Activated T-helper 1 cell treated with anti-CD3 and anti-CD28 coated beads, Interleukin-12 subunit alpha, Interleukin-12 subunit beta, Interleukin-2, Interleukin-4 antibody, amounts not matched to agents 30 ng/mL and 10 ng/mL and 1 ng/mL, durations not matched to agents 14 hours and 24 hours and 36 hours (primary cell): Measurements from ENCODE around the gene LHFPL2. TPM values are rescaled to one million over a fixed set of nuclear protein-coding genes. Genes with fewer than 3 reads are reported as not detected.

Source experiments
- DNase-seq: peaks from one replicate; pipeline ENCODE4 v3.0.0; 2021; ENCODE audit warnings: low spot score
- H3K27ac Mint-ChIP-seq: one replicate; pipeline ENCODE4 v1.8.0; 2021; ENCODE audit warnings: mild to moderate bottlenecking, mixed read lengths
- H3K27me3 Mint-ChIP-seq: one replicate; pipeline ENCODE4 v1.8.0; 2022; ENCODE audit warnings: mild to moderate bottlenecking, moderate library complexity, mixed read lengths; ENCODE audit not compliant: insufficient read depth
- H3K36me3 Mint-ChIP-seq: one replicate; pipeline ENCODE4 v1.8.0; 2021; ENCODE audit warnings: low read depth, mixed read lengths
- H3K4me1 Mint-ChIP-seq: one replicate; pipeline ENCODE4 v1.8.0; 2021; ENCODE audit warnings: low read depth, mixed read lengths
- H3K4me3 Mint-ChIP-seq: one replicate; pipeline ENCODE4 v1.8.0; 2021; ENCODE audit warnings: mild to moderate bottlenecking, moderate library complexity, mixed read lengths
- H3K9me3 Mint-ChIP-seq: one replicate; pipeline ENCODE4 v1.8.0; 2021; ENCODE audit warnings: mixed read lengths
- intact Hi-C: fragments of 100-400 bp; cut with micrococcal nuclease; formaldehyde crosslinking; loops from one replicate; pipeline ENCODE4 v1.15.1; 2024
- total RNA-seq: library from RNA; stranded (reverse); gene quantifications from 2 replicates; pipeline ENCODE4 v1.2.3, GENCODE V29; 2022

LHFPL2 gene
- total RNA-seq, 1 donor from 2014 or later = 0.08 TPM

- no peak for DNase-seq
Observed at GRCh38 chr5:78603636-78604175, 44.9 kb downstream of the LHFPL2 start.

GRCh38 chr5:78602400-78602799, 46.2 kb downstream of the LHFPL2 start:
- no peaks in the 10 kb centered on the region for H3K36me3 Mint-ChIP-seq
- no peaks in the 10 kb centered on the region for H3K4me1 Mint-ChIP-seq
- no peak overlapping the region for H3K27ac Mint-ChIP-seq
- H3K4me3 Mint-ChIP-seq = no peak overlapping the region
- no peaks in the 10 kb centered on the region for H3K9me3 Mint-ChIP-seq
- intact Hi-C loops = no loop called here
- H3K27me3 Mint-ChIP-seq = no peaks in the 10 kb centered on the region
- no peak for DNase-seq

More at GRCh38 chr5:78603636-78604175, 44.9 kb downstream of the LHFPL2 start:
- no peak overlapping the region for H3K4me3 Mint-ChIP-seq
- H3K27ac Mint-ChIP-seq = no peak overlapping the region
- H3K36me3 Mint-ChIP-seq = no peaks in the 10 kb centered on the region
- H3K9me3 Mint-ChIP-seq = no peaks in the 10 kb centered on the region
- peaks cover 2% of the 10 kb centered on the region for H3K27me3 Mint-ChIP-seq
- intact Hi-C loops = no loop called here
- H3K4me1 Mint-ChIP-seq = no peaks in the 10 kb centered on the region

- H3K4me1 Mint-ChIP-seq = no peaks in the 10 kb centered on the region
- no peak for DNase-seq
- H3K9me3 Mint-ChIP-seq = no peaks in the 10 kb centered on the region
- intact Hi-C loops = no loop called here
- no peak overlapping the region for H3K27ac Mint-ChIP-seq
- H3K27me3 Mint-ChIP-seq = no peaks in the 10 kb centered on the region
- no peaks in the 10 kb centered on the region for H3K36me3 Mint-ChIP-seq
- no peak overlapping the region for H3K4me3 Mint-ChIP-seq
Observed at GRCh38 chr5:78601559-78602314, 46.8 kb downstream of the LHFPL2 start.

GRCh38 chr5:78600687-78601414, 47.7 kb downstream of the LHFPL2 start:
- Mint-ChIP-seq H3K36me3 (no peaks in the 10 kb centered on the region), H3K4me3 (no peak overlapping the region), H3K4me1 (no peaks in the 10 kb centered on the region), H3K9me3 (no peaks in the 10 kb centered on the region), H3K27me3 (no peaks in the 10 kb centered on the region), H3K27ac (no peak overlapping the region)
- no peak for DNase-seq
- intact Hi-C loops = no loop called here

GRCh38 chr5:78598973-78599372, 49.6 kb downstream of the LHFPL2 start:
- Mint-ChIP-seq H3K36me3 (no peaks in the 10 kb centered on the region), H3K4me3 (no peak overlapping the region), H3K27ac (no peak overlapping the region), H3K27me3 (no peaks in the 10 kb centered on the region), H3K9me3 (no peaks in the 10 kb centered on the region), H3K4me1 (no peaks in the 10 kb centered on the region)
- DNase-seq = no peak
- intact Hi-C loops = no loop called here

GRCh38 chr5:78597974-78598371, 50.6 kb downstream of the LHFPL2 start:
- no peaks in the 10 kb centered on the region for H3K27me3 Mint-ChIP-seq
- no peaks in the 10 kb centered on the region for H3K4me1 Mint-ChIP-seq
- H3K27ac Mint-ChIP-seq = no peak overlapping the region
- no peak for DNase-seq
- intact Hi-C loops = no loop called here
- no peak overlapping the region for H3K4me3 Mint-ChIP-seq
- H3K36me3 Mint-ChIP-seq = no peaks in the 10 kb centered on the region
- H3K9me3 Mint-ChIP-seq = no peaks in the 10 kb centered on the region

GRCh38 chr5:78597068-78597973, 51.3 kb downstream of the LHFPL2 start:
- Mint-ChIP-seq H3K27me3 (no peaks in the 10 kb centered on the region), H3K9me3 (no peaks in the 10 kb centered on the region), H3K27ac (no peak overlapping the region), H3K36me3 (no peaks in the 10 kb centered on the region), H3K4me3 (no peak overlapping the region), H3K4me1 (no peaks in the 10 kb centered on the region)
- intact Hi-C loops = no loop called here
- no peak for DNase-seq

GRCh38 chr5:78595458-78595921, 53.1 kb downstream of the LHFPL2 start:
- no peaks in the 10 kb centered on the region for H3K9me3 Mint-ChIP-seq
- no peaks in the 10 kb centered on the region for H3K36me3 Mint-ChIP-seq
- H3K4me3 Mint-ChIP-seq = no peak overlapping the region
- intact Hi-C loops = no loop called here
- no peaks in the 10 kb centered on the region for H3K4me1 Mint-ChIP-seq
- H3K27ac Mint-ChIP-seq = no peak overlapping the region
- no peak for DNase-seq
- H3K27me3 Mint-ChIP-seq = peaks cover 2% of the 10 kb centered on the region

- Mint-ChIP-seq H3K9me3 (no peaks in the 10 kb centered on the region), H3K4me3 (no peak overlapping the region), H3K27ac (no peak overlapping the region), H3K36me3 (no peaks in the 10 kb centered on the region), H3K4me1 (no peaks in the 10 kb centered on the region), H3K27me3 (peaks cover 2% of the 10 kb centered on the region)
- no peak for DNase-seq
- intact Hi-C loops = no loop called here
Observed at GRCh38 chr5:78594610-78595457, 53.7 kb downstream of the LHFPL2 start.

- Mint-ChIP-seq H3K36me3 (no peaks in the 10 kb centered on the region), H3K9me3 (no peaks in the 10 kb centered on the region), H3K4me3 (no peak overlapping the region), H3K4me1 (no peaks in the 10 kb centered on the region), H3K27ac (no peak overlapping the region), H3K27me3 (peaks cover 2% of the 10 kb centered on the region)
- intact Hi-C loops = no loop called here
- DNase-seq = no peak
Observed at GRCh38 chr5:78594021-78594420, 54.6 kb downstream of the LHFPL2 start.

- Mint-ChIP-seq H3K4me3 (no peak overlapping the region), H3K36me3 (no peaks in the 10 kb centered on the region), H3K4me1 (no peaks in the 10 kb centered on the region), H3K27ac (no peak overlapping the region), H3K27me3 (peaks cover 2% of the 10 kb centered on the region), H3K9me3 (no peaks in the 10 kb centered on the region)
- no peak for DNase-seq
- intact Hi-C loops = no loop called here
Observed at GRCh38 chr5:78593465-78593864, 55.1 kb downstream of the LHFPL2 start.
